Vagina (tissue), 2 donors: ENCODE data around the gene RYR2. TPM values are rescaled to one million over a fixed set of nuclear protein-coding genes. Genes with fewer than 3 reads are reported as not detected.

Source experiments
- DNase-seq, 2 donors: peaks; one replicate each; pipeline ENCODE4 v3.0.0-alpha.2; 2017; ENCODE audit errors: extremely low spot score in 2 of 2
- H3K27ac ChIP-seq: fragments of 200-600 bp; sonication (generic); one replicate; pipeline ENCODE4 v1.5.1; 2019
- H3K27me3 ChIP-seq: fragments of 200-600 bp; sonication (generic); one replicate; pipeline ENCODE4 v1.5.1; 2019
- H3K36me3 ChIP-seq, 2 donors: fragments of 200-600 bp; sonication (generic); one replicate each; pipeline ENCODE4 v1.5.1; 2017 to 2019
- H3K4me1 ChIP-seq: fragments of 200-600 bp; sonication (generic); one replicate; pipeline ENCODE4 v1.5.1; 2019
- H3K4me3 ChIP-seq, 2 donors: fragments of 200-600 bp; sonication (generic); 1 replicate in 1 of 2; 2 replicates in 1 of 2; pipeline ENCODE4 v1.5.1; 2016 to 2019
- H3K9me3 ChIP-seq: fragments of 200-600 bp; sonication (generic); one replicate; pipeline ENCODE4 v1.5.1; 2019
- CTCF ChIP-seq, 3 experiments: fragments of 450-650 bp in 2 of 3; fragments of 200-600 bp in 1 of 3; sonication (generic) in 1 of 3; IDR thresholded peaks; one replicate each; pipeline ENCODE4 v1.5.1; 2017 to 2019; ENCODE audit warnings: antibody characterized with exemption in 3 of 3, mild to moderate bottlenecking in 2 of 3, moderate library complexity in 2 of 3
- POLR2A ChIP-seq, 2 donors: fragments of 450-650 bp; IDR thresholded peaks; one replicate each; pipeline ENCODE4 v1.6.1; 2017; ENCODE audit warnings: antibody characterized with exemption in 2 of 2, mild to moderate bottlenecking in 2 of 2, moderate library complexity in 2 of 2
- POLR2AphosphoS5 ChIP-seq, 2 donors: sonication (generic); formaldehyde crosslinking; IDR thresholded peaks; one replicate each; pipeline ENCODE4 v1.9.0; 2017; ENCODE audit warnings: antibody characterized with exemption in 2 of 2, mild to moderate bottlenecking in 2 of 2, low read depth in 1 of 2; ENCODE audit not compliant: insufficient read depth in 1 of 2
- intact Hi-C: fragments of 100-400 bp; cut with DNase I; formaldehyde crosslinking; loops from one replicate; pipeline ENCODE4 v1.15.1; 2023
- total RNA-seq: library from RNA; depleted of rRNA; stranded (reverse); fragments of >200 nt; gene quantifications from one replicate; pipeline ENCODE4 v1.2.3, GENCODE V29; 2016

The RYR2 gene
- total RNA-seq, 1 donor from 2014 or later = 1.5 TPM

- TF ChIP-seq POLR2AphosphoS5 (IDR thresholded peaks at IDR 0.05; ENCODE audit: insufficient read depth in 1 of 2, low read depth in 1 of 2) = no peak
- intact Hi-C loops = no loop called here
These were observed 712.6 kb downstream of the RYR2 start for GRCh38 chr1:237754627-237755026.

GRCh38 chr1:237756304-237756967 lies 714.5 kb downstream of the RYR2 start:
- H3K36me3 ChIP-seq = no peaks in the 10 kb centered on the region
- intact Hi-C loops = no loop called here
- DNase-seq = no peak

More at GRCh38 chr1:237754627-237755026, 712.6 kb downstream of the RYR2 start:
- DNase-seq = no peak
- Histone ChIP-seq H3K4me3 (no peak overlapping the region), H3K36me3 (no peaks in the 10 kb centered on the region), H3K27ac (no peak overlapping the region), H3K27me3 (no peaks in the 10 kb centered on the region), H3K9me3 (no peaks in the 10 kb centered on the region), H3K4me1 (no peaks in the 10 kb centered on the region)

DNA sequence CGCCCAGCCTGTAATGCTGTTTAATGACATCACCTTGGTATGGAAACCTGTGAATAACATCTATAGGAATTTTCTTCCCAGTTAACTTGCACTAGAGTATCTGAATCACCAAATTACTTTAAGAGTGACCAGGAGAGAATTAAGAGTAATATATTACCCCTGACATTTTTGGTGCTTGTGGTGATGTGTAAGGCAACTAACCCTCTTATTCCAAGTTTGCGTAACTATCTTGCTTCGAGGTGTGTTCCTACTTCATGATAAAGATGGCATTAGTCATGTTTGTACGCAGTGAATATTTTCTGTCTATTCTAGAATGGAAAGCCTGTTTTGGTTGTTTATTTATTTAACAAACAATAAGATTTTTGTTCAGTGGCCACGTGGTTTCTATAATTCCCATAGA lies 717.4 kb downstream of the RYR2 start:
- H3K4me1 ChIP-seq = no peaks in the 10 kb centered on the region
- H3K4me3 ChIP-seq = no peak overlapping the region
- no peaks in the 10 kb centered on the region for H3K27me3 ChIP-seq
- TF ChIP-seq POLR2AphosphoS5 (IDR thresholded peaks at IDR 0.05; ENCODE audit: insufficient read depth in 1 of 2, low read depth in 1 of 2) (no peak), POLR2A (IDR thresholded peaks at IDR 0.05) (no peak), CTCF (IDR thresholded peaks at IDR 0.05) (no peak)
- DNase-seq = no peak
- no peaks in the 10 kb centered on the region for H3K36me3 ChIP-seq
- no peaks in the 10 kb centered on the region for H3K9me3 ChIP-seq
- intact Hi-C loops = no loop called here
- H3K27ac ChIP-seq = no peak overlapping the region

More at GRCh38 chr1:237756304-237756967, 714.5 kb downstream of the RYR2 start:
- Histone ChIP-seq H3K9me3 (no peaks in the 10 kb centered on the region), H3K4me3 (no peak overlapping the region), H3K27ac (no peak overlapping the region), H3K27me3 (no peaks in the 10 kb centered on the region), H3K4me1 (no peaks in the 10 kb centered on the region)
- TF ChIP-seq POLR2AphosphoS5 (IDR thresholded peaks at IDR 0.05; ENCODE audit: insufficient read depth in 1 of 2, low read depth in 1 of 2) = no peak
- no peak for TF ChIP-seq CTCF (IDR thresholded peaks at IDR 0.05)
- TF ChIP-seq POLR2A (IDR thresholded peaks at IDR 0.05) = no peak

DNA sequence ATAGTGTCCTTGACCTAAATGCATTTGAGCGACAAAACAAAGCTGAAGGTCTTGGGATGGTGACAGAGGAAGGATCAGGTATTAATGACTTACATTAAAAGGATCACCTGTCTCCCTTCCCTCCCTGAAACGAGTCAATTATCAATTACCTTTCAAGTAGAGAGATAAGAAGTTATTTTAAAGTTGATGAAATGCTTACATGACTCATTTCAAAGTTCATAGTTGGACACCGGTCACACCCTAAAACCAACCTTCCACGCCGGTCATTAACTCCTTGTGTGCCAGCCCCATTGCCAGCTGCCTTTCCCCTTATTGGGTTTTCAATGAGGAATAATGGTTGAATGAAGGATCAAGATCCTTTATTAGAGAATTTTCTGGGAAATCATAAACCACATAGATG lies 719.0 kb downstream of the RYR2 start:
- Histone ChIP-seq H3K27me3 (no peaks in the 10 kb centered on the region), H3K4me3 (no peak overlapping the region), H3K9me3 (no peaks in the 10 kb centered on the region), H3K36me3 (no peaks in the 10 kb centered on the region), H3K4me1 (no peaks in the 10 kb centered on the region), H3K27ac (no peak overlapping the region)
- intact Hi-C loops = no loop called here
- DNase-seq = no peak
- TF ChIP-seq POLR2AphosphoS5 (IDR thresholded peaks at IDR 0.05; ENCODE audit: insufficient read depth in 1 of 2, low read depth in 1 of 2) = no peak
- TF ChIP-seq POLR2A (IDR thresholded peaks at IDR 0.05) = no peak
- TF ChIP-seq CTCF (IDR thresholded peaks at IDR 0.05) = no peak

- H3K9me3 ChIP-seq = no peaks in the 10 kb centered on the region
- TF ChIP-seq POLR2A (IDR thresholded peaks at IDR 0.05) (no peak), POLR2AphosphoS5 (IDR thresholded peaks at IDR 0.05; ENCODE audit: insufficient read depth in 1 of 2, low read depth in 1 of 2) (no peak), CTCF (IDR thresholded peaks at IDR 0.05) (no peak)
- no peak overlapping the region for H3K27ac ChIP-seq
- no peak overlapping the region for H3K4me3 ChIP-seq
- intact Hi-C loops = no loop called here
- no peaks in the 10 kb centered on the region for H3K36me3 ChIP-seq
- H3K4me1 ChIP-seq = no peaks in the 10 kb centered on the region
- no peak for DNase-seq
- no peaks in the 10 kb centered on the region for H3K27me3 ChIP-seq
These were observed 721.2 kb downstream of the RYR2 start for GRCh38 chr1:237763137-237763536.
